ENCODE data around the gene SLC25A14. TPM values are rescaled to one million over a fixed set of nuclear protein-coding genes. Genes with fewer than 3 reads are reported as not detected.
"Not testable (repeated sequence)": the region's sequence is repeated elsewhere in the genome, so short reads cannot be mapped to it uniquely, and the experiment has no call there.

The SLC25A14 gene
- total and polyA plus RNA-seq, 2 of the 8 experiments (the other 6 are each of a cell fraction or from before 2014, with no cell fraction given) = 9.3 to 14.2 TPM

DNA sequence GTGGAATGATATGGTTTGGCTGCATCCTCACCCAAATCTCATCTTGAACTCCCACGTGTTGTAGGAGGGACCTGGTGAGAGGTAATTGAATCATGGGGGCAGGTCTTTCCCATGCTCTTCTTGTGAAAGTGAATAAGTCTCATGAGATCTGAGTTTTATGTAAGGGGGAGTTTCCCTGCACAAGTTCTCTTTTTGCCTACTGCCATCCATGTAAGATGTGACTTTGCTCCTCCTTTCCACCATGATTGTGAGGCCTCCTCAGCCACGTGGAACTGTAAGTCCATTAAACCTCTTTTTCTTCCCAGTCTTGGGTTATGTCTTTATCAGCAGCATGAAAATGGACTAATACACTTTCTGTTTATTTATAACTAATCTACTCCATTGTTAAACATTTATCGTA lies 19.8 kb upstream of the SLC25A14 start:
- H4K91ac ChIP-seq (replicated peaks; ENCODE audit: insufficient read length, low read length); H3K79me2 ChIP-seq (ENCODE audit: control insufficient read depth in 1 of 2, insufficient read depth in 2 of 2, low read length in 2 of 2); FAIRE-seq; H2BK20ac ChIP-seq (ENCODE audit: low read length); H3K27ac ChIP-seq (ENCODE audit: low read depth, low read length); H4K5ac ChIP-seq (ENCODE audit: insufficient read length, low read depth, low read length); H4K8ac ChIP-seq (ENCODE audit: extremely low read depth, insufficient read depth, low read length); H3K9me3 ChIP-seq (ENCODE audit: insufficient read depth in 2 of 2, low read depth in 1 of 2, low read length in 1 of 2); H3K23me2 ChIP-seq (ENCODE audit: low read depth, low read length); H3K79me1 ChIP-seq (ENCODE audit: low read depth, low read length); H3K4me2 ChIP-seq (ENCODE audit: insufficient read depth in 1 of 2, low read depth in 2 of 2, low read length in 2 of 2); H2BK5ac ChIP-seq (ENCODE audit: low read depth, low read length); H3K23ac ChIP-seq (ENCODE audit: insufficient read length); H3K4ac ChIP-seq (replicated peaks; ENCODE audit: insufficient read length, low read depth, low read length); H3K36me3 ChIP-seq (ENCODE audit: control insufficient read depth in 2 of 4, insufficient read depth in 4 of 4, low read length in 3 of 4); H2BK12ac ChIP-seq (ENCODE audit: low read depth, low read length); H3K27me3 ChIP-seq (replicated peaks in 1 of 4; ENCODE audit: control insufficient read depth in 3 of 4, extremely low read depth in 1 of 4, insufficient read depth in 3 of 4, low read length in 3 of 4); H3K4me3 ChIP-seq (ENCODE audit: extremely low read depth in 1 of 4, insufficient read depth in 2 of 4, low read depth in 3 of 4, low read length in 4 of 4); H2AFZ ChIP-seq (ENCODE audit: low read length); DNase-seq (ENCODE audit: low read depth in 1 of 2, low spot score in 2 of 2); H3K56ac ChIP-seq (replicated peaks; ENCODE audit: insufficient read length, low read depth, low read length); H3K14ac ChIP-seq (ENCODE audit: insufficient read length); H2BK15ac ChIP-seq (ENCODE audit: low read length); H3K4me1 ChIP-seq (replicated peaks in 1 of 4; ENCODE audit: control insufficient read depth in 3 of 4, insufficient read depth in 4 of 4, low read length in 3 of 4); H2BK120ac ChIP-seq (replicated peaks; ENCODE audit: low read depth, low read length); H3K9ac ChIP-seq (replicated peaks in 1 of 4; ENCODE audit: extremely low read depth in 1 of 4, low read depth in 3 of 4, low read length in 3 of 4); H3K18ac ChIP-seq (ENCODE audit: extremely low read depth, low read length); H4K20me1 ChIP-seq (replicated peaks in 1 of 2; ENCODE audit: control insufficient read depth in 1 of 2, insufficient read depth in 2 of 2, low read length in 2 of 2); H2AK5ac ChIP-seq (ENCODE audit: low read depth, low read length); POLR2A ChIA-PET (ENCODE audit: partially characterized antibody): not testable (repeated sequence)
- WGBS, 2 experiments (ENCODE audit: extremely low coverage in 1 of 2, insufficient coverage in 1 of 2, insufficient read length in 1 of 2, insufficient replicate concordance in 2 of 2, low coverage in 1 of 2, low lambda C conversion rate in 2 of 2, missing lambda C conversion rate in 1 of 2) = 83% methylated on average over 3 of the region's 3 CpGs; no CpG with 5 or more reads in 1 of the 2 experiments
- CTCF ChIA-PET (ENCODE audit: partially characterized antibody) = interaction anchor here (1.7 kb wide), 1 partner anchor 15 kb away, joined by 7 read pairs; no protein-coding TSS in a partner anchor
